Measurements from ENCODE around the gene ZNF76.
"Not testable (repeated sequence)": the region's sequence is repeated elsewhere in the genome, so short reads cannot be mapped to it uniquely, and the experiment has no call there.

Gene ZNF76

GRCh38 chr6:35305117-35305516, 45.6 kb downstream of the ZNF76 start:
- no peak for DNase-seq

- DNase-seq, result not testable (repeated sequence)
Observed at GRCh38 chr6:35307138-35307537, 47.6 kb downstream of the ZNF76 start.

- not testable (repeated sequence) for DNase-seq
Observed at GRCh38 chr6:35308543-35308942, 49.0 kb downstream of the ZNF76 start.

- no peak for DNase-seq
Observed at GRCh38 chr6:35309611-35310264, 50.2 kb downstream of the ZNF76 start.

- no peak for DNase-seq
Observed at GRCh38 chr6:35310265-35310831, 50.8 kb downstream of the ZNF76 start.

- no peak for DNase-seq
Observed at GRCh38 chr6:35311390-35312075, 52.0 kb downstream of the ZNF76 start.

GRCh38 chr6:35312076-35312800, 52.7 kb downstream of the ZNF76 start:
- DNase-seq, result no peak

- no peak for DNase-seq
Observed at GRCh38 chr6:35312807-35313206, 53.3 kb downstream of the ZNF76 start.

- DNase-seq, result no peak
Observed at GRCh38 chr6:35317483-35318195, 58.1 kb downstream of the ZNF76 start.

GRCh38 chr6:35318196-35319171, 58.9 kb downstream of the ZNF76 start:
- DNase-seq, result peak; percentile 36

- DNase-seq, result no peak
Observed at GRCh38 chr6:35319346-35320030, 60.0 kb downstream of the ZNF76 start.

- DNase-seq, result no peak
Observed at GRCh38 chr6:35320031-35320410, 60.5 kb downstream of the ZNF76 start.

- DNase-seq, result no peak
Observed at GRCh38 chr6:35321091-35321490, 61.6 kb downstream of the ZNF76 start.

- DNase-seq, result no peak
Observed at GRCh38 chr6:35327349-35328027, 68.0 kb downstream of the ZNF76 start.

- DNase-seq, result no peak
Observed at GRCh38 chr6:35328108-35328723, 68.7 kb downstream of the ZNF76 start.

GRCh38 chr6:35328965-35329364, 69.4 kb downstream of the ZNF76 start:
- DNase-seq, result not testable (repeated sequence)

GRCh38 chr6:35330541-35331119, 71.1 kb downstream of the ZNF76 start:
- DNase-seq, result no peak

GRCh38 chr6:35332074-35332887, 72.7 kb downstream of the ZNF76 start:
- DNase-seq, result peak; percentile 18

- no peak for DNase-seq
Observed at GRCh38 chr6:35341557-35341956, 82.0 kb downstream of the ZNF76 start.

Data from NCI-H446 treated with DMSO at 0.1 percent for 48 hours (cell line).